Activated gamma-delta T cell treated with Interleukin-2 at 50 U/mL for 16 hours (primary cell): ENCODE data around the gene ENOX2.

Source experiments
- DNase-seq: peaks from one replicate; pipeline ENCODE4 v3.0.0-alpha.2; 2020

Gene ENOX2

GRCh38 chrX:130695931-130696330 is 207.1 kb downstream of the ENOX2 start:
- DNase-seq = no peak

- DNase-seq = no peak
These were observed 208.0 kb downstream of the ENOX2 start for GRCh38 chrX:130694983-130695382.

GRCh38 chrX:130691576-130691975 is 211.4 kb downstream of the ENOX2 start:
- no peak for DNase-seq

GRCh38 chrX:130688360-130688759 is 214.6 kb downstream of the ENOX2 start:
- no peak for DNase-seq

- DNase-seq = no peak
These were observed 220.0 kb downstream of the ENOX2 start for GRCh38 chrX:130682990-130683389.

GRCh38 chrX:130680164-130681035 is 222.6 kb downstream of the ENOX2 start:
- no peak for DNase-seq

- DNase-seq = no peak
These were observed 226.1 kb downstream of the ENOX2 start for GRCh38 chrX:130676861-130677260.

GRCh38 chrX:130672214-130672613 is 230.8 kb downstream of the ENOX2 start:
- no peak for DNase-seq

GRCh38 chrX:130669233-130669632 is 233.8 kb downstream of the ENOX2 start:
- no peak for DNase-seq

- DNase-seq = no peak
These were observed 237.7 kb downstream of the ENOX2 start for GRCh38 chrX:130665263-130665662.

- no peak for DNase-seq
These were observed 244.7 kb downstream of the ENOX2 start for GRCh38 chrX:130658310-130658709.

GRCh38 chrX:130654409-130654950 is 248.5 kb downstream of the ENOX2 start:
- no peak for DNase-seq

- no peak for DNase-seq
These were observed 250.0 kb downstream of the ENOX2 start for GRCh38 chrX:130652824-130653578.

- no peak for DNase-seq
These were observed 253.3 kb downstream of the ENOX2 start for GRCh38 chrX:130649738-130650137.

GRCh38 chrX:130647468-130647867 is 255.5 kb downstream of the ENOX2 start:
- DNase-seq = no peak

GRCh38 chrX:130645955-130646583 is 256.9 kb downstream of the ENOX2 start:
- DNase-seq = no peak

- no peak for DNase-seq
These were observed 265.4 kb downstream of the ENOX2 start for GRCh38 chrX:130637591-130637990.

- no peak for DNase-seq
These were observed 266.7 kb downstream of the ENOX2 start for GRCh38 chrX:130636277-130636676.

GRCh38 chrX:130631011-130631410 is 272.0 kb downstream of the ENOX2 start:
- no peak for DNase-seq

- DNase-seq = no peak
These were observed 274.5 kb downstream of the ENOX2 start for GRCh38 chrX:130628516-130628915.

- DNase-seq = no peak
These were observed 276.5 kb downstream of the ENOX2 start for GRCh38 chrX:130626521-130626920.

GRCh38 chrX:130625386-130625785 is 277.6 kb downstream of the ENOX2 start:
- DNase-seq = no peak

- DNase-seq = no peak
These were observed 279.5 kb downstream of the ENOX2 start for GRCh38 chrX:130623518-130623917.
